HEK293T (cell line): Measurements from ENCODE around the gene ARMC12.
"Not testable (repeated sequence)": the region's sequence is repeated elsewhere in the genome, so short reads cannot be mapped to it uniquely, and the experiment has no call there.

Source experiments
- CTCF ChIA-PET: fragments of 350-600 bp; formaldehyde crosslinking; extraction: SDS; loops from one replicate; lab custom pipeline; 2021; ENCODE audit warnings: antibody characterized with exemption, inconsistent platforms; lab: Yijun Ruan, JAX
- POLR2A ChIA-PET: fragments of 350-600 bp; formaldehyde crosslinking; extraction: SDS; loops from one replicate; lab custom pipeline; 2020; ENCODE audit warnings: antibody characterized with exemption, inconsistent platforms; lab: Yijun Ruan, JAX
- DNase-seq: peaks from one replicate; pipeline ENCODE4 v3.0.0; 2012; ENCODE audit warnings: mixed read lengths; ENCODE audit errors: extremely low spot score
- ARNT ChIP-seq: fragments of 450-650 bp; IDR thresholded peaks from 2 replicates; pipeline ENCODE4 v1.6.1; 2017; ENCODE audit warnings: mild to moderate bottlenecking
- BHLHE40 ChIP-seq: fragments of 450-650 bp; IDR thresholded peaks from 2 replicates; pipeline ENCODE4 v1.6.1; 2016; ENCODE audit warnings: mild to moderate bottlenecking, moderate library complexity, borderline replicate concordance
- CTBP1 ChIP-seq: fragments of 450-650 bp; IDR thresholded peaks from 2 replicates; pipeline ENCODE4 v1.6.1; 2016; ENCODE audit warnings: borderline replicate concordance
- ELF4 ChIP-seq: fragments of 450-650 bp; IDR thresholded peaks from 2 replicates; pipeline ENCODE4 v1.6.1; 2017; ENCODE audit warnings: antibody characterized with exemption
- FOXA1 ChIP-seq: fragments of 450-650 bp; IDR thresholded peaks from 2 replicates; pipeline ENCODE4 v1.6.1; 2016; ENCODE audit warnings: mild to moderate bottlenecking
- FOXK2 ChIP-seq: fragments of 450-650 bp; IDR thresholded peaks from 2 replicates; pipeline ENCODE4 v1.6.1; 2016; ENCODE audit warnings: mild to moderate bottlenecking
- FOXM1 ChIP-seq: fragments of 450-650 bp; IDR thresholded peaks from 2 replicates; pipeline ENCODE4 v1.6.1; 2017; ENCODE audit warnings: mild to moderate bottlenecking, borderline replicate concordance
- HDGF ChIP-seq: fragments of 450-650 bp; IDR thresholded peaks from 2 replicates; pipeline ENCODE4 v1.6.1; 2017; ENCODE audit warnings: antibody characterized with exemption, borderline replicate concordance
- L3MBTL2 ChIP-seq: fragments of 450-650 bp; conservative IDR thresholded peaks from 2 replicates; pipeline ENCODE4 v1.6.1; 2016; ENCODE audit warnings: mild to moderate bottlenecking
- LEF1 ChIP-seq: fragments of 450-650 bp; IDR thresholded peaks from 2 replicates; pipeline ENCODE4 v1.6.1; 2017; ENCODE audit warnings: mild to moderate bottlenecking, borderline replicate concordance
- NFRKB ChIP-seq: fragments of 450-650 bp; IDR thresholded peaks from 2 replicates; pipeline ENCODE4 v1.6.1; 2016; ENCODE audit warnings: mild to moderate bottlenecking, moderate library complexity
- SP1 ChIP-seq: fragments of 450-650 bp; IDR thresholded peaks from 2 replicates; pipeline ENCODE4 v1.6.1; 2017
- SUZ12 ChIP-seq: fragments of 450-650 bp; IDR thresholded peaks from 2 replicates; pipeline ENCODE4 v1.6.1; 2016; ENCODE audit warnings: mild to moderate bottlenecking
- TARDBP ChIP-seq: fragments of 450-650 bp; IDR thresholded peaks from 2 replicates; pipeline ENCODE4 v1.6.1; 2016
- ZNF384 ChIP-seq: fragments of 450-650 bp; IDR thresholded peaks from 2 replicates; pipeline ENCODE4 v1.6.1; 2016
- TF ChIP-seq, protein P1 (sequence below): fragments of 450-650 bp; IDR thresholded peaks from 2 replicates; pipeline ENCODE4 v1.6.1; 2016

ARMC12 gene

DNA sequence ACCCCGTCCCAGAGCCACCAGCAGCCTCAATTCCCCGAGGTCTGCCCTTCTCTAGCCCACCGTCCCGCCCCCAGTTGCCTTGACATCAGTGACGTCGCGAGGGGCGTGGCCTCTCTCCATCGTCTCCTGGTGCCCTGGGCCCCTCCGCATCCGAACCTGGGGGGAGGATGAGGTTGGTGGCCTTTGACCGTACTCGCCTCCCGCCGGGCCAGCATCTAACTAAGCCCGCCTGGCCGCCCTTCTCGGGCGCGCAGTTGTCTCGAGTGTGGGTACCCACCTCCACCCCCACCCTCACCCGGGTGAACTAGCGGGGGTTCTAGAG, 5.5 kb upstream of the ARMC12 start:
- POLR2A ChIA-PET = interaction anchor here (1.0 to 1.8 kb wide), 5 partner anchors 42 to 146 kb away, joined by 3 to 7 read pairs (median 3); no protein-coding TSS in a partner anchor
- peak; percentile 83 for DNase-seq
- TF ChIP-seq CTBP1 (0 out of 2 replicates have a peak, but pooled peaks have one; percentile 8), TARDBP (no peak), ZNF384 (no peak), SUZ12 (no peak), ARNT (no peak), FOXA1 (no peak), L3MBTL2 (no peak), NFRKB (no peak)
- TF ChIP-seq, protein P1, sequence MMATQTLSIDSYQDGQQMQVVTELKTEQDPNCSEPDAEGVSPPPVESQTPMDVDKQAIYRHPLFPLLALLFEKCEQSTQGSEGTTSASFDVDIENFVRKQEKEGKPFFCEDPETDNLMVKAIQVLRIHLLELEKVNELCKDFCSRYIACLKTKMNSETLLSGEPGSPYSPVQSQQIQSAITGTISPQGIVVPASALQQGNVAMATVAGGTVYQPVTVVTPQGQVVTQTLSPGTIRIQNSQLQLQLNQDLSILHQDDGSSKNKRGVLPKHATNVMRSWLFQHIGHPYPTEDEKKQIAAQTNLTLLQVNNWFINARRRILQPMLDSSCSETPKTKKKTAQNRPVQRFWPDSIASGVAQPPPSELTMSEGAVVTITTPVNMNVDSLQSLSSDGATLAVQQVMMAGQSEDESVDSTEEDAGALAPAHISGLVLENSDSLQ = no peak
- CTCF ChIA-PET = no interaction called here

DNA sequence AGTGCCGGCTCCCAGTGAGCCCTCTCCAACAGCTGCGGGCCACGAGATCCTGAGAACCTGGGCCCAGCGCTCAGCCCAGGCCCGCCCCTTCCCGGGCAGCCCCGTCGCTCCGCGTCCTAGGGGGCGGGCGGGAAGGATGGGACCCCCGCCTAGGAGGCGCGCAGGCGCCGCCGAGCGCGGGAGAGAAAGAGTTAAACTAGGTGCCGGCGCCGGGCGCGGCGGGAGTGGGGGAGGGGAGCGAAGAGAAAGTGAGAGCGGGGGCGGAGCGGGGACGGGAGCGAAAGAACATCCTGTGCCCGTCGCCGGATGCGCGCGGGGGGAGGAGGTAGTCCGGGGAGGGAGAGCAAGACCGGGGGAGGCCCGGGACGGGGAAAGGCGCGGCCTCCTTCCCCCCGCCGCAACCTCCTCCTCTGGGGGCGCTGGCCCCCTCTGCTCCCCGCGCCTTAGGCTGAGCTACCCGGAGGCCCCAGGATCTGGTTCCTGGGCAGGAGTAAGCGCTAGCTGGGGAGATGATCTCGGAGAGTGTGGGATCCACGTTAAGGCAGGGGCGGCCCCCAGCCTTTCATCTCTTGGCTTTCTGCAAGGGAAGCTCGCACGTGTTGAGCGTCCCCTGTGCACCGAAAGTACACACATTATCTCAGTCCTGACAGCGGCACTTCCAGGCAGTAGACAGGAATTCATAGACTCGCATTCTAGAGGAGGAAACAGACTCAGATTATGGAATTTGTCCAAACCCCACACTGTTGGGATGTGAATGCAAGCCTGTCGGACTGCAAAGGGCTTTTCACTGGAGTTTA, 4.9 kb upstream of the ARMC12 start:
- POLR2A ChIA-PET = interaction anchor here (1.0 to 1.8 kb wide), 7 partner anchors 12 to 147 kb away, joined by 3 to 7 read pairs (median 3); no protein-coding TSS in a partner anchor
- peak; percentile 69 for DNase-seq
- CTCF ChIA-PET = interaction anchor here (0.6 kb wide), 1 partner anchor 67 kb away, joined by 4 read pairs; no protein-coding TSS in a partner anchor
- TF ChIP-seq L3MBTL2 (peak; percentile 51), ARNT (no peak)

DNA sequence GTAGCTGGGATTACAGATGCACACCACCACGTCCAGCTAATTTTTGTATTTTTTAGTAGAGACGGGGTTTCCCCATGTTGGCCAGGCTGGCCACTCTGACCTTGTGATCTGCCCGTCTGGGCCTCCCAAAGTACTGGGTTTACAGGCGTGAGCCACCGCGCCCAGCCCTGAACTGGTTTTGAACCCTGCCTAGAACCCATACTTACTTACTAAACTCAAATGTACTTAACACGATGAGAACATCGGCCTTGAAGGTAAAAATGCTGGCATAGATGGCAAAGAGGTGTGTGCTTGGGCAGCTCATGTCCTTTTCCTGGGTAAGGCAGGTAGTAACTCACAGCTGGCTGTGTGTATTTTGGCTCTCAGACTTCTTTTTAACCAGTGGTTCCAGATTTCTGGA, 3.2 kb upstream of the ARMC12 start:
- no peak for TF ChIP-seq BHLHE40
- DNase-seq = no peak
- ChIA-PET CTCF (interaction anchor here (0.7 to 1.7 kb wide), 4 partner anchors 160 to 749 kb away, joined by 3 to 5 read pairs (median 4); no protein-coding TSS in a partner anchor), POLR2A (interaction anchor here (1.1 kb wide), 1 partner anchor 132 kb away, joined by 3 read pairs; no protein-coding TSS in a partner anchor)

DNA sequence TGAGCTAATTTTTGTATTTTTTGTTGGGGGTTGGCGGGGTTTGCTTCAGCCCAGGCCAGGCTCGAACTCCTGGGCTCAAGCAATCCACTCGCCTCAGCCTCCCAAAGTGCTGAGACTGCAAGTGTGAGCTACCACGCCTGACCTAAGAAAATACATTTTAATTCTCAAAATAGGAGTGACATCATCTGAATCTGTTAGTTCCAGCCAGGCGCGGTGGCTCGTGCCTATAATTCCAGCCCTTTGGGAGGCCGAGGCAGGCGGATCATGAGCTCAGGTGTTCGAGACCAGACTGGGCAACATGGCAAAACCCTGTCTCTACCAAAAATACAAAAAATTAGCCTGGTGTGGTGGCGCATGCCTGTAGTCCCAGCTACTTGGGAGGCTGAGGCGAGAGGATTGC, 2.5 kb upstream of the ARMC12 start:
- not testable (repeated sequence) for DNase-seq
- ChIA-PET CTCF (interaction anchor here (0.5 to 1.7 kb wide), 4 partner anchors 160 to 749 kb away, joined by 3 to 5 read pairs (median 4); no protein-coding TSS in a partner anchor), POLR2A (interaction anchor here (0.6 kb wide), 1 partner anchor 160 kb away, joined by 3 read pairs; no protein-coding TSS in a partner anchor)

DNA sequence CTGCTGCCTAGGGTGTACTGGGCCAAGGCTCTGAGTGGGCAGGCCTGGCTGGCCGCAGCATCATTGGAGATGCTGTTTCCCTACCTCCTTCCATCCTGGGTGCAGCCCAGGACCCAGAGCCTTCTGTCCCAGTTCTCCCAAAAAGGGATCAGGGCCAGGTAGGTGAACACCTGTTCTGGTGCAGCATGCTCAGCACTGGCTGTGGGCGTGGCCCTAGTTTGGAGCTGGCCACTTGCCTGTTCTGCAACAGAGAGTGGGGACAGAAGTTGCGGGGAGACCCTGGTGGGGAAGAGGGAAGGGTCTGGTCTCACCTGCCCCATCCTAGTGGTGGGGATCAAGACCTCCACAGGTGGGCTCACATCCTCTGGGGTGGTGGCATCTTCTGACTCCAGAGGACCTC, 1.4 kb upstream of the ARMC12 start:
- POLR2A ChIA-PET = no interaction called here
- DNase-seq = no peak
- CTCF ChIA-PET = interaction anchor here (0.6 to 5.1 kb wide), 9 partner anchors 8 to 213 kb away, joined by 3 to 43 read pairs (median 5); no protein-coding TSS in a partner anchor
- TF ChIP-seq L3MBTL2 = no peak

DNA sequence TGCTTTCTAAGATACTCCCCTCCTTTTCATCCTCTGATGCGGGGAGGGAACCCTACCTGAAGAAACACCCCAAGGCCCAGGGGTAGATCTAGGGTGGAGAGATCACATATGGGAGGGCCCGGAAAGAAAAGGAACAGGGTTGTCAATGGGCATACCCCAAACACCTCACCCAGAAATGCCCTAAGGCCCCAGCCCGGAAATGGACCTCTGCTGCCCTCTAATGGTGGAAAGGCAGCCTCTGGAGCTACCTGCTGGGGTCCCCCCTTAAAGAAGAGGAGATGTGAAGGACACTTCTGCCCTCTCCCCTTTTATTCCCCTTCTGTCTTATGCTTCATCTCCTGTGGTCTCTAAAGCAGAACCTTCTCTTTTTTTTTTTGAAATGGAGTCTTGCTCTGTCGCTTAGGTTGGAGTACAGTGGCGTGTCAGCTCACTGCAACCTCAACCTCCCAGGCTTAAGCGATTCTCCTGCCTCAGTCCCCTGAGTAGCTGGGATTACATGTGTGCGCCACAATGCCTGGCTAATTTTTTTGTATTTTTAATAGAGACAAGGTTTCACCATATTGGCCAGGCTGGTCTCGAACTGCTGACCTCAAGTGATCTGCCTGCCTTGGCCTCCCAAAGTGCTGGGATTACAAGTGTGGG, 458 bp upstream of the ARMC12 start:
- TF ChIP-seq HDGF (no peak), CTBP1 (no peak), LEF1 (no peak), ELF4 (no peak)
- CTCF ChIA-PET = interaction anchor here (0.6 to 5.1 kb wide), 19 partner anchors 9 to 234 kb away, joined by 3 to 43 read pairs (median 4); no protein-coding TSS in a partner anchor
- POLR2A ChIA-PET = interaction anchor here (1.0 kb wide), 1 partner anchor 152 kb away, joined by 3 read pairs; no protein-coding TSS in a partner anchor
- peak; percentile 66 for DNase-seq

DNA sequence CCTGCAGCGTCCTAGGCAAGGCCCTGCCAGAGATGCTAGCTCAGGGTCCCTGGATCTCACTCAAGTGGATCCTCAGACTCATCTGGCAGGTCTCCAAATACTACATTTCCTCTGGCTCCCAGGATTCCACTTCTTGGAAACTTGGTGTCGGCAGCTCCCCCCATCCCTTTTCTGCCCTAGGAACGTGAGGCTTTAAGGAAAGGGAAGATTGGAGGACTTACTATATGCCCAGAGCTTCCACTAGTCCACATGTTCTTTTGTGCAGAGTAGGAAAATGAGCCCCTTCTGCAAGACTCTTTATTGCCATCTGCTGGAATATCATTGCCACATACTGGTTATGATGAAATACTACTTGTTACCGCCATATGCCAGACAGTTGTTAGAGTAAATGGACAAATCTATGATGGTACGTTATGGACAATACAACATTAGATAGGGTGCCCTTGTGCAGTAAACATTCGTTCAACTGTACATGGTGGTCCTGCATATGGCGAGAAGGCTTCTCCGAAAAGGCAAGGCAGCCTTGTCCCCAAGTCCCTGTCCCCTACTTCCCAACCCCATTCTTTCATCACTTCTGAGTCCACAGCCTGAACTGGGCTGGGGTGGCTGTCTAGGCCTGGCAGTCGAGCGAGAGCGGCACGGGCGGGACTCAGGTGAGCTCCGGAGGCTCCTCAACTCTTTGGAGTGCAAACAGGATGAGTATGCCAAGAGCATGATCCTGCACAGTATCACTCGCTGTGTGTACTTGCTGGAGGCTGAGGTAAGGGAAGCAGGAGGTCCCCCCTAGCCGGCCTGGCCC, 780 bp downstream of the ARMC12 start:
- peak; percentile 70 for DNase-seq
- ChIA-PET CTCF (interaction anchor here (0.6 to 5.1 kb wide), 13 partner anchors 10 to 215 kb away, joined by 3 to 43 read pairs (median 4); no protein-coding TSS in a partner anchor), POLR2A (no interaction called here)
- TF ChIP-seq LEF1 (no peak), SP1 (no peak), ELF4 (no peak), FOXA1 (no peak), NFRKB (no peak), ZNF384 (no peak), CTBP1 (no peak), FOXK2 (no peak), BHLHE40 (no peak), FOXM1 (no peak), SUZ12 (no peak), L3MBTL2 (no peak), TARDBP (no peak), HDGF (no peak), ARNT (no peak)
- TF ChIP-seq, protein P1 = no peak
